Measurements from ENCODE around the gene ELAPOR2. TPM values are rescaled to one million over a fixed set of nuclear protein-coding genes. Genes with fewer than 3 reads are reported as not detected.
A peak's percentile ranks its signal among the peaks of the same experiment; 100 is the strongest.

ELAPOR2 gene
- total and polyA plus RNA-seq, 9 of the 15 experiments (the other 6 are each of a cell fraction or from before 2014, with no cell fraction given), result 9.2 to 72.0 (median 35.0) TPM

- Histone ChIP-seq H3K9me1 (ENCODE audit: control insufficient read depth, insufficient read depth, low read length) (no peaks in the 10 kb centered on the region), H3K27ac (ENCODE audit: extremely low read depth, low read depth, low read length) (peak overlapping the region; percentile 79), H3K27me3 (ENCODE audit: control insufficient read depth in 2 of 2, insufficient read depth in 2 of 2, low read length in 2 of 2) (no peaks in the 10 kb centered on the region), H3K4me2 (ENCODE audit: insufficient read depth, low read length) (peak overlapping the region; percentile 97), H3K4me1 (replicated peaks in 1 of 2; ENCODE audit: control insufficient read depth in 2 of 2, insufficient read depth in 2 of 2, low read length in 2 of 2) (peaks cover 9 to 31% of the 10 kb centered on the region in 2 experiments), H3K36me3 (ENCODE audit: control insufficient read depth, insufficient read depth, low read length) (no peaks in the 10 kb centered on the region), H4K20me1 (replicated peaks; ENCODE audit: control insufficient read depth, insufficient read depth, low read length) (no peaks in the 10 kb centered on the region), H3K79me2 (ENCODE audit: control insufficient read depth, insufficient read depth, low read length) (peaks cover 30% of the 10 kb centered on the region), H3K9me3 (replicated peaks; ENCODE audit: control insufficient read depth, insufficient read depth, low read depth, low read length) (no peaks in the 10 kb centered on the region), H2AFZ (ENCODE audit: low read depth, low read length) (peak overlapping the region; percentile 98), H3K4me3 (peak overlapping the region; percentile 73), H3K9ac (ENCODE audit: insufficient read depth in 1 of 2, low read depth in 2 of 2, low read length in 2 of 2) (peak overlapping the region in 1 of 2 experiments; percentile 79; a peak in 2 of 4 replicates)
- POLR2A ChIA-PET, result interaction anchor here (1.0 kb wide), 2 partner anchors 15 to 23 kb away, joined by 3 to 4 read pairs; no protein-coding TSS in a partner anchor
- ATAC-seq, result peak; percentile 2
- BruUV-seq (replicated peaks), result no TSS peak
- FAIRE-seq, result peak; percentile 6
- CTCF ChIA-PET (ENCODE audit: low intra/inter-chr PET ratio), result interaction anchor here (0.6 to 2.8 kb wide), 4 partner anchors 87 to 135 kb away, joined by 3 to 26 read pairs (median 4); no protein-coding TSS in a partner anchor
- intact Hi-C loops (cut with micrococcal nuclease), result loop anchor here (2.0 kb wide), 1 partner anchor 49 kb away; no protein-coding TSS in a partner anchor
- WGBS (ENCODE audit: insufficient coverage, low coverage, missing lambda C conversion rate), result 9% methylated on average over 2 of the region's 2 CpGs
- DNase-seq (ENCODE audit: extremely low read depth in 1 of 4, low spot score in 3 of 4), result peak in 1 of 4 experiments; percentile 25
- in situ Hi-C loops (cut with MboI), result no loop called here
- TF ChIP-seq LEF1 (IDR thresholded peaks at IDR 0.05), result no peak
- no peak for TF ChIP-seq MYC (IDR thresholded peaks at IDR 0.05; ENCODE audit: low read depth, low read length)
- 0 out of 2 replicates have a peak, but pooled peaks have one; percentile 8 for TF ChIP-seq MYC (CRISPR knock-in tag; IDR thresholded peaks at IDR 0.05; ENCODE audit: borderline replicate concordance, low read depth)
- no peak for TF ChIP-seq RFX1 (IDR thresholded peaks at IDR 0.05)
- TF ChIP-seq TAF9B (IDR thresholded peaks at IDR 0.05; ENCODE audit: partially characterized antibody), result peak; percentile 0
- peak; percentile 47 for TF ChIP-seq NFRKB (IDR thresholded peaks at IDR 0.05; ENCODE audit: low read depth)
- TF ChIP-seq KAT7 (CRISPR knock-in tag; IDR thresholded peaks at IDR 0.05; ENCODE audit: borderline replicate concordance), result no peak
- TF ChIP-seq GATA2 (CRISPR knock-in tag; IDR thresholded peaks at IDR 0.05), result peak; percentile 13; the same call in 1 of the 2 replicates
- TF ChIP-seq GTF2E2 (tag; IDR thresholded peaks at IDR 0.05), result 0 out of 2 replicates have a peak, but pooled peaks have one; percentile 36
- no peak for TF ChIP-seq GABPA (tag; conservative IDR thresholded peaks at IDR 0.05; ENCODE audit: low read depth)
- TF ChIP-seq ETV6 (IDR thresholded peaks at IDR 0.05; ENCODE audit: borderline replicate concordance in 1 of 2, low read depth in 2 of 2, low read length in 1 of 2), result no peak
- no peak for TF ChIP-seq ETV6 (CRISPR knock-in tag; IDR thresholded peaks at IDR 0.05; ENCODE audit: borderline replicate concordance)
- peak; percentile 19; the same call in 1 of the 2 replicates for TF ChIP-seq BACH1 (tag; IDR thresholded peaks at IDR 0.05)
- no peak for TF ChIP-seq PCBP1 (IDR thresholded peaks at IDR 0.05; ENCODE audit: low read depth, low read length, poor library complexity, severe bottlenecking)
- 0 out of 2 replicates have a peak, but pooled peaks have one; percentile 13 for TF ChIP-seq DPF2 (IDR thresholded peaks at IDR 0.05)
- no peak for TF ChIP-seq HMGXB4 (CRISPR knock-in tag; IDR thresholded peaks at IDR 0.05)
- TF ChIP-seq, protein P1, sequence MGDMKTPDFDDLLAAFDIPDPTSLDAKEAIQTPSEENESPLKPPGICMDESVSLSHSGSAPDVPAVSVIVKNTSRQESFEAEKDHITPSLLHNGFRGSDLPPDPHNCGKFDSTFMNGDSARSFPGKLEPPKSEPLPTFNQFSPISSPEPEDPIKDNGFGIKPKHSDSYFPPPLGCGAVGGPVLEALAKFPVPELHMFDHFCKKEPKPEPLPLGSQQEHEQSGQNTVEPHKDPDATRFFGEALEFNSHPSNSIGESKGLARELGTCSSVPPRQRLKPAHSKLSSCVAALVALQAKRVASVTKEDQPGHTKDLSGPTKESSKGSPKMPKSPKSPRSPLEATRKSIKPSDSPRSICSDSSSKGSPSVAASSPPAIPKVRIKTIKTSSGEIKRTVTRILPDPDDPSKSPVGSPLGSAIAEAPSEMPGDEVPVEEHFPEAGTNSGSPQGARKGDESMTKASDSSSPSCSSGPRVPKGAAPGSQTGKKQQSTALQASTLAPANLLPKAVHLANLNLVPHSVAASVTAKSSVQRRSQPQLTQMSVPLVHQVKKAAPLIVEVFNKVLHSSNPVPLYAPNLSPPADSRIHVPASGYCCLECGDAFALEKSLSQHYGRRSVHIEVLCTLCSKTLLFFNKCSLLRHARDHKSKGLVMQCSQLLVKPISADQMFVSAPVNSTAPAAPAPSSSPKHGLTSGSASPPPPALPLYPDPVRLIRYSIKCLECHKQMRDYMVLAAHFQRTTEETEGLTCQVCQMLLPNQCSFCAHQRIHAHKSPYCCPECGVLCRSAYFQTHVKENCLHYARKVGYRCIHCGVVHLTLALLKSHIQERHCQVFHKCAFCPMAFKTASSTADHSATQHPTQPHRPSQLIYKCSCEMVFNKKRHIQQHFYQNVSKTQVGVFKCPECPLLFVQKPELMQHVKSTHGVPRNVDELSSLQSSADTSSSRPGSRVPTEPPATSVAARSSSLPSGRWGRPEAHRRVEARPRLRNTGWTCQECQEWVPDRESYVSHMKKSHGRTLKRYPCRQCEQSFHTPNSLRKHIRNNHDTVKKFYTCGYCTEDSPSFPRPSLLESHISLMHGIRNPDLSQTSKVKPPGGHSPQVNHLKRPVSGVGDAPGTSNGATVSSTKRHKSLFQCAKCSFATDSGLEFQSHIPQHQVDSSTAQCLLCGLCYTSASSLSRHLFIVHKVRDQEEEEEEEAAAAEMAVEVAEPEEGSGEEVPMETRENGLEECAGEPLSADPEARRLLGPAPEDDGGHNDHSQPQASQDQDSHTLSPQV (IDR thresholded peaks at IDR 0.05), result no peak; the same call in 1 of the 2 replicates
- TF ChIP-seq TBL1XR1 (IDR thresholded peaks at IDR 0.05; ENCODE audit: low read length in 2 of 2), result no peak
Measured at GRCh38 chr7:87060288-87060537, 759 bp upstream of the ELAPOR2 start.

Measured in K562 (cell line).